Measurements from ENCODE around the gene KLF13.

- TF ChIP-seq CTCF (IDR thresholded peaks at IDR 0.05) = no peak
- TF ChIP-seq POLR2A (IDR thresholded peaks at IDR 0.05) = no peak
Measured at GRCh38 chr15:31302778-31303725, 23.6 kb upstream of the KLF13 start.

Measured in sigmoid colon (tissue), 3 donors.